Pancreas (tissue), 10 donors: Measurements from ENCODE around the gene PLOD2. TPM values are rescaled to one million over a fixed set of nuclear protein-coding genes. Genes with fewer than 3 reads are reported as not detected.

ENCODE experiments used
- ATAC-seq, 4 donors: fragments of 200-7000 bp; cut with Tn5 transposase; one replicate each; pipeline versions ENCODE4 v1.8.0 to v1.9.1; 2020; ENCODE audit warnings: mild to moderate bottlenecking in 4 of 4, moderate library complexity in 4 of 4
- DNase-seq, 6 donors: peaks; one replicate each; pipeline ENCODE4 v3.0.0-alpha.2; 2020
- FAIRE-seq: peaks from 2 replicates; lab custom pipeline; 2012; peaks lifted over from hg19 to GRCh38; lab: Jason Lieb, UNC
- H3K27ac ChIP-seq, 4 donors: fragments of 200-600 bp; sonication (generic); 1 replicate in 3 of 4; 2 replicates in 1 of 4; pipeline versions ENCODE4 v1.5.0 to v1.8.0; 2020
- H3K27me3 ChIP-seq, 4 donors: fragments of 200-600 bp; one replicate each; pipeline ENCODE4 v1.8.0; 2021
- H3K36me3 ChIP-seq, 3 donors: fragments of 200-600 bp; sonication (generic) in 1 of 3; one replicate each; pipeline versions ENCODE4 v1.5.0 to v1.8.0; 2020 to 2021
- H3K4me1 ChIP-seq, 3 donors: fragments of 200-600 bp; one replicate each; pipeline ENCODE4 v1.8.0; 2021
- H3K4me3 ChIP-seq, 4 donors: fragments of 200-600 bp; sonication (generic) in 2 of 4; one replicate each; pipeline versions ENCODE4 v1.5.0 to v1.8.0; 2020 to 2021
- H3K9me3 ChIP-seq, 4 donors: fragments of 200-600 bp; one replicate each; pipeline ENCODE4 v1.8.0; 2021
- WGBS, 2 donors: extraction: QIAGEN DNeasy Blood & Tissue Kit; methylation state at CpG; one replicate each; pipeline ENCODE4 v1.1.7; 2013; 5-methylcytosine and 5-hydroxymethylcytosine counted together
- intact Hi-C, 3 donors: fragments of 100-400 bp; cut with DNase I; formaldehyde crosslinking; loops; one replicate each; pipeline versions ENCODE4 v1.11.1 to v1.14.2; 2022
- polyA plus RNA-seq, 2 donors: library from polyadenylated mRNA; stranded (reverse); fragments of 200-250 nt; gene quantifications; one replicate each; pipeline ENCODE4 v1.2.3, GENCODE V29; 2013
- total RNA-seq, 6 donors: library from RNA; stranded (reverse); fragmentation: NEBNext Ultra II Directional in 4 of 6; extraction: Animal tissue kit (Norgen Biotek cat#: 25700) in 4 of 6; gene quantifications; one replicate each; pipeline versions ENCODE4 v1.2.1 to v1.2.4, GENCODE V29; 2021 to 2023
- TF ChIP-seq, protein P1 (sequence below), 4 donors: fragments of 200-600 bp; sonication (generic) in 3 of 4; IDR thresholded peaks; one replicate each; pipeline versions ENCODE4 v1.5.0 to v1.8.0; 2021; ENCODE audit warnings: antibody characterized with exemption in 4 of 4
- donor health status: healthy with polysubstance abuse.
- donor health status: DM: no; HTN: no; CAD: no; lungs with moderate emphysema.
- donor health status: DM: no; HTN: no; CAD: no.
- donor health status: control.
- donor health status: control.
- donor health status: Bipolar disorder and iron deficiency.
- donor health status: DM: yes; HTN: yes; CAD: no.
- donor health status: DM: no; HTN: no; CAD: no.
- donor health status: DM: no; HTN: no; CAD: no.
- donor health status: DM: yes; HTN: yes; CAD: no.

PLOD2 gene
- total and polyA plus RNA-seq, 8 donors, result 12.7 to 44.7 (median 18.8) TPM

DNA sequence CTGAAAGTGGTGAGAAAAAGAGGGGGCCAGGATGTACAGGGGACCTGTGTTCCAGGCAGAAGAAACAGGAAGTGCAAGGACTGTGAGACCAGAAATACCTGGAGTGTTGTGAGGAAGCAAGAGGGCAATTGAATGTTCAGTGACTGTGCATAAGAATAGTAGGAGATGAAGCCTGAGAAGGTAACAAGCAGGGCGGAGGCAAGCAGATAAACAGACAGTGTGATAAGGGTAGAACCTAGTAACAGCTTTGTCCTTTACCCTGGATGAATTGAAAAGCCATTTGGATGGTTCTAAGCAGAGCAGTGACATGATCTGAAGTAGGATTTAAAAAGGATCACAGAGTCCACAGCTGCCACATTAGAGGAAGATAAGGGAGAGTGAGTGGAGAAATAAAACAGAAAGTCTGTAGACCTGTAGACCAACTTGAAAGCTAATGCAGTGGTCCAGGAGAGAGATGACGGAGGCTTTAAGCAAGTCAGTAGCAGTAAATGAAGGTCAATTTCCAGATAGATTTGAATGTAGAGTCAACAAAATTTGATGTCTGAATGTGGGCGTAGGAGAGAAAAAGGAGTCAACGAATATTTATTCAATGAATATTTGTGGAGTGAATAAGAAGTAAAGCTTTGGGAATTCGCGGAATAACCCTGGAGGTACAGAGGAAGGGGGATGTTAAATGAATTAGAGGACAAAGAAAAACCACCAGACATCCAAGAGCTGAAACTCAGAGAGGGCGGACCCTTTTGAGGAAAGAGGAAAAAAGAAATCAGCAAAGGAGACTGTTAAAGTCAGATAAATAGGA, 4.2 kb upstream of the PLOD2 start:
- TF ChIP-seq, protein P1, sequence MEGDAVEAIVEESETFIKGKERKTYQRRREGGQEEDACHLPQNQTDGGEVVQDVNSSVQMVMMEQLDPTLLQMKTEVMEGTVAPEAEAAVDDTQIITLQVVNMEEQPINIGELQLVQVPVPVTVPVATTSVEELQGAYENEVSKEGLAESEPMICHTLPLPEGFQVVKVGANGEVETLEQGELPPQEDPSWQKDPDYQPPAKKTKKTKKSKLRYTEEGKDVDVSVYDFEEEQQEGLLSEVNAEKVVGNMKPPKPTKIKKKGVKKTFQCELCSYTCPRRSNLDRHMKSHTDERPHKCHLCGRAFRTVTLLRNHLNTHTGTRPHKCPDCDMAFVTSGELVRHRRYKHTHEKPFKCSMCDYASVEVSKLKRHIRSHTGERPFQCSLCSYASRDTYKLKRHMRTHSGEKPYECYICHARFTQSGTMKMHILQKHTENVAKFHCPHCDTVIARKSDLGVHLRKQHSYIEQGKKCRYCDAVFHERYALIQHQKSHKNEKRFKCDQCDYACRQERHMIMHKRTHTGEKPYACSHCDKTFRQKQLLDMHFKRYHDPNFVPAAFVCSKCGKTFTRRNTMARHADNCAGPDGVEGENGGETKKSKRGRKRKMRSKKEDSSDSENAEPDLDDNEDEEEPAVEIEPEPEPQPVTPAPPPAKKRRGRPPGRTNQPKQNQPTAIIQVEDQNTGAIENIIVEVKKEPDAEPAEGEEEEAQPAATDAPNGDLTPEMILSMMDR (IDR thresholded peaks at IDR 0.05), result no peak
- peak overlapping the region in 1 of 4 donors; percentile 48 for H3K27ac ChIP-seq
- H3K4me1 ChIP-seq, result peaks cover 7 to 28% (median 20%) of the 10 kb centered on the region in 3 donors
- DNase-seq (no peak), FAIRE-seq (no peak), ATAC-seq (no peak)
- 81 to 82% methylated on average over 7 of the region's 7 CpGs for WGBS, 2 donors
- no peaks in the 10 kb centered on the region for H3K36me3 ChIP-seq
- H3K4me3 ChIP-seq, result no peak overlapping the region
- H3K27me3 ChIP-seq, result no peaks in the 10 kb centered on the region
- intact Hi-C loops, result no loop called here
- no peaks in the 10 kb centered on the region for H3K9me3 ChIP-seq

DNA sequence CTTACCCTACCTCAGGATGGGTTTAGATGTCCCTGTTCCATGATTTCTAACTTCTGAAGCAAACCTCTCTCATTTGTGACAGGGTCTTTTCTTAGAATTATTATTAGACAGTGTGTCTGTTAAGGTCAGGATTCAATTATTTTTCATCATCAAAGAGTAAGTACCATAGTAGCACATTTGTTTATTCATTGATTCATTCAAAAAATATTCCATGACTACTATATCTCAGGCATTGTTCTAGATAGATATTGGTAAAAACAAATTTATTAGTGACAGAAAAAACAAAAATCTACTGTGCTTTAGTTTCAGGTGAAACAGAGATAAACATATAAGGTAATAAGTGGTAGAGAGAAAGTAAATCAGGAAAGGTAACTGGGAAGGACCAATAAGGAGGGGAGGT, 3.5 kb upstream of the PLOD2 start:
- Histone ChIP-seq H3K4me1 (peaks cover 7 to 28% (median 20%) of the 10 kb centered on the region in 3 donors), H3K27me3 (no peaks in the 10 kb centered on the region), H3K9me3 (no peaks in the 10 kb centered on the region), H3K4me3 (no peak overlapping the region), H3K36me3 (no peaks in the 10 kb centered on the region), H3K27ac (no peak overlapping the region)
- no peak for ATAC-seq
- intact Hi-C loops, result no loop called here
- DNase-seq, result no peak
- TF ChIP-seq, protein P1 (IDR thresholded peaks at IDR 0.05), result no peak
- FAIRE-seq, result no peak

DNA sequence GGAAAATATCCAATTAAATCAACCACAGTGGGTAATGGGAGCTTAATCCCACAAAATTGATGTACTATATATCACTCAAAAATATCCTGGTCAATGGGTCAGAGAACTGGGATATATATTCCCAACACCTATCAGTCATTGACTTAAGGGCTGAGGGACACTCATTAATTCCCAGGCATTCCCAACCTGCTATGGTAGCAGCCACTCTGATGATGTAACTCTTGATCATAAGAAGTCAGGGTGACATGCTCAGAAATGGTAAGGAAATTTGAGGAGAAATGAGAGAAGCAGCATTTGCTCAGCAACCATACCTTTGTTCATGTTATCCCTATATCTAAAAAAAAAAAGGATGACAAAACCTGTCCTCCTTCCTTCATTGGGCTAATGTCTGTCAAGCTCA, 3.1 kb upstream of the PLOD2 start:
- Histone ChIP-seq H3K27ac (no peak overlapping the region), H3K27me3 (no peaks in the 10 kb centered on the region), H3K9me3 (no peaks in the 10 kb centered on the region), H3K36me3 (no peaks in the 10 kb centered on the region), H3K4me1 (peaks cover 7 to 31% (median 20%) of the 10 kb centered on the region in 3 donors), H3K4me3 (no peak overlapping the region)
- intact Hi-C loops, result no loop called here
- FAIRE-seq (no peak), DNase-seq (no peak), ATAC-seq (no peak)
- TF ChIP-seq, protein P1 (IDR thresholded peaks at IDR 0.05), result no peak

DNA sequence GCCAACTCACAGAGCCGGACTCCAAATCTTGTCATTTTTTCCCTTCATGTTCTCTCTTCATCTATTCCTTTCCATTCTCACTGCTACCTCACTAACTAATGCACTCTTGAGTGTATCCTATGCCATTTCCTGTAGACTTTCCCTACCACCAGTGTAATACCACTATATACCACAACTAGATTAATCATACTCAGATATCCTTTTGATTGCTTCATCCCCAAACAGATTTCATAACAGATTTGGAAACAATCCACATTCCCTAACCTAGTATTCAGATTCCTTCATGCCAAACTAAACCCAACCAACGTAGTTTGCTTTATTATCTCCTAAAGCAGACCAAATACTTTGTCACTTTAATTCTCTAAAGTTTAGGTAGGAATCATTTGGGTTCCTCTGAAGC, 2.6 kb upstream of the PLOD2 start:
- TF ChIP-seq, protein P1 (IDR thresholded peaks at IDR 0.05), result no peak
- intact Hi-C loops, result no loop called here
- no peaks in the 10 kb centered on the region for H3K36me3 ChIP-seq
- H3K27me3 ChIP-seq, result no peaks in the 10 kb centered on the region
- ATAC-seq (no peak), FAIRE-seq (no peak), DNase-seq (no peak)
- H3K4me3 ChIP-seq, result no peak overlapping the region
- H3K9me3 ChIP-seq, result no peaks in the 10 kb centered on the region
- peaks cover 8 to 36% (median 24%) of the 10 kb centered on the region in 3 donors for H3K4me1 ChIP-seq
- 62 to 68% methylated on average over 2 of the region's 2 CpGs for WGBS, 2 donors
- no peak overlapping the region for H3K27ac ChIP-seq

DNA sequence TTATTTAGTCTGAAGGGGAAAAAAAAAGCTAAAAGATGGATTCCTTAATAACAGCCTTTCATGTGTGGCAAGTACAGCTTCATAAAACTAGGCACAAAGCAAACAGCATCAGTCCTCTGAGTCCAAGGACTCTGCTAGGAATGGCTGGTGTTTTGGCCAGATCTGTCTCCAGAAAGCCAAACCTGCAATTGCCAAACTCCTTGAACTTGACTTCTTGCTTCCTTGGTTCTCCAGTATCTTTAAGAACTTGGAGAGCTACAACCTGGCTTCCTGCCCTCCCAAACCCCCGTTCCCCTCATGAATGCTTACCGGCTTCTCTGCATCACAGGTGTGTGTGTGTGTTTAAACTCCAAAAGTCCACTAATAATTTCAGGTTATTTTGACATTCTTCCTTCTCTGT, 1.6 kb upstream of the PLOD2 start:
- H3K4me1 ChIP-seq, result peaks cover 15 to 46% (median 34%) of the 10 kb centered on the region in 3 donors
- TF ChIP-seq, protein P1 (IDR thresholded peaks at IDR 0.05), result no peak
- H3K36me3 ChIP-seq, result no peaks in the 10 kb centered on the region
- FAIRE-seq (no peak), DNase-seq (no peak), ATAC-seq (no peak)
- no peaks in the 10 kb centered on the region for H3K27me3 ChIP-seq
- H3K27ac ChIP-seq, result peak overlapping the region in 2 of 4 donors; percentile 97 to 98
- 39 to 50% methylated on average over 2 of the region's 2 CpGs for WGBS, 2 donors
- intact Hi-C loops, result no loop called here
- no peak overlapping the region for H3K4me3 ChIP-seq
- H3K9me3 ChIP-seq, result no peaks in the 10 kb centered on the region
